SH-SY5Y (cell line): ENCODE measurements around the gene C11orf58.

ENCODE experiments used
- GATA2 ChIP-seq: IDR thresholded peaks from 2 replicates; pipeline ENCODE4 v1.6.1; 2011; ENCODE audit warnings: mild to moderate bottlenecking, low read depth, low read length
- GATA3 ChIP-seq: IDR thresholded peaks from 2 replicates; pipeline ENCODE4 v1.6.1; 2011; ENCODE audit warnings: low read depth, mild to moderate bottlenecking, low read length, moderate library complexity

- TF ChIP-seq GATA2 (no peak), GATA3 (no peak)
These were observed 50.6 kb downstream of the C11orf58 start for GRCh38 chr11:16789063-16789420.
